Measurements from ENCODE around the gene UBE3B.

UBE3B gene

DNA sequence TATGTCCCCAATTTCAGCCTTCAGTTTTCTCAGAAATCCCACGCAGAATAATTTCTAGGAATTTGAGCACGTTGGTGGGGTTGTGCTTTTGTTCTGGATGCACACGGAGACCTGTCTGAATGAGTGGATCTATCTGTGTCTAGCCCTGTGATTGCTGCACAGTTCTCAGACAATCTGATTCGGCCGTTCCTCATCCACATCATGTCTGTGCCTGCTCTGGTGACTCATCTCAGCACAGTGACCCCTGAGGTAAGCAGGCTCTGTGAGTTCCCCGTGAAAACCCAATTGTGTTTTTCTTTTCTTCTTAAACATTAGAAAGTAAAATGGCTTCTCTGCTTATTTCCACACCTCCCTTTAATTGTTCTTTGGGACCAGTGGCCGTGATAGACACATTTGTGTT lies 20.2 kb downstream of the UBE3B start:
- DNase-seq, result no peak

DNA sequence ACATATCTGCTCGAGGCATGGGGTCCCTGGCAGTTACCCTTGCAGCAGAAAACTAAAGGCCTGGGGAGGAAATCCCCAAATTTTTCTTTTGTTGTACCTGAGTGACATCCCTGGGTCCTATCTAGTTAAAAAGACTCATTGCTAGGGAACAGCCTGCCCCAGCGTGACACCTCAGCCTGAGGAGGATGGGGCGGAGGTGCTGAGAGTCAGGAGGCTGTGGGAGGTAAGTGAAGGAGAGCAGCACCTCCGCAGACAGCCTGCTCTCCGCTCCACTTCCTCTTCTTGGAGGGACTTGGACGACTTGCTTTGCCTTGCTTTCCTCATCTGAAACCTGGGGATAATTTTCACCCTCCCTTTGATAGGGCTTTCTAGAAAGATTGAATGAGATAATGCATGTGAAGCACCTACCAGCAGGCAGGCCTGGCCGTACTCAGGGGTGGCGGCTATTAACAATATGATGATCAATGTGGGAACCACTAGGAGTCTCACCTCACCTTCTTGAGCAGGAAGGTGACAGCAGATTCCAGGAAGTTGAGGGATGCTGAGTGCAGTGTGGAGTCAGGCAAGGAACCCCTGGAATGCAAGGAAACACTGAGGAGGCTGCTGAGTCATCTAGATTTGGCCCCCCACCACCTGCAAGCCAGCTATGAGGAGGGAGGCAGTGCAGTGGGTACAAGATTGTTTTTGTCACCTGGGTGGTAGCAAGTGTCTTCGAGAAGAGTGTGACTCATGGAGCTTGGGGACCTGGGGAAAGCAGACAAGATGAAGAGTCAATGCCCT lies 23.2 kb downstream of the UBE3B start:
- DNase-seq, result no peak

DNA sequence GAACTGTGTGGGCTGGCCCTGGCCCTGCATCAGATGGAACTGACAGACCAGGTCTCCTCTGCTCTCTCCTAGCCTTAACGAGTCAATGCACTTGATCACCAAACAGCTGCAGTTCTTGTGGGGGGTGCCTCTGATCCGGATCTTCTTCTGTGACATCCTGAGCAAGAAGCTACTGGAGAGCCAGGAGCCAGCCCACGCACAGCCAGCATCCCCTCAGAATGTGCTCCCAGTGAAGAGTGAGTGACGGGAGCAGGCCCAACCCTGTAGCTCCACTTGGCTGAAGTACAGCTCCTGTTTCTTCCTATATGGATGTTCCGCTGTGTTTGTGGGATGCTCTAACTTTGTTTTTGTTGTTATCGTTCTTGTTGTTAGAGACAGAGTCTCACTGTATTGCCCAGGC lies 23.9 kb downstream of the UBE3B start:
- DNase-seq, result no peak

DNA sequence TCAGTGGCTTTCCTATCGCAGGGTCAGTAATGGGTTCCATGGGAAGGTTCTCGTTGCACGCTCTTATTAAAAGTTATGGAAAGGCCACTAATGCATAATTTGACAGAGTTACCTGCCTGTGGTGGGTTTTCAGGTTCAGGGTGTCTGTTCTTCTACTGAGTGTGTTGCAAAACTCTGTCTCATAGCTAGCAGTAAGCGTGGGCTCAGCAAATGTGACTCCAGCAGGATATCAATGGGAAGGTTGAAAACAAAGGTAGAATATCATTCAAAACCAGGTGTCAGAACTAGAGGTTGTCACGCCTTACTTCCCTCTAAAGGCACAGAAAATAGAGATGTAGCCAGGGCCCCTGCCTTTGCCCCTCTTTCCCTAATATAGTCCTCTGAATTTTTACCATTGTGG lies 24.9 kb downstream of the UBE3B start:
- DNase-seq, result no peak

DNA sequence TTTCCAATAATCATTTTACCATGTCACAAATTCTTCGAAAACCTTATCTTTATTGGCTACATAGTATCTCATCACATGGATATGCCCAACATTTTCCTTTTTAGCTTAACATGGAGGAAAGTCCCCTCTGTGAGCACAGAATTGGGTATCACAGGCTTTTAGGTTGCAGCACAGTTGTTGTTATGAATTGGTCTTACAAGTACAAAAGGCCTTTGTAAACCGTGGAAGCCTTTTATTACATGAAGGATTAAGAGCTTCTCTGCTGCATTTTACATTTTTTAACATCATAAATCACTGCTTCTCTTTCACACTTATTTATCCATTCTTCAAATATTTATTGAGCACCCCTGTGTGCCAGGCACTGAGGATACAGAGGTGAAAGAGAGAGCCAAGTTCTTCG lies 26.2 kb downstream of the UBE3B start:
- no peak for DNase-seq

DNA sequence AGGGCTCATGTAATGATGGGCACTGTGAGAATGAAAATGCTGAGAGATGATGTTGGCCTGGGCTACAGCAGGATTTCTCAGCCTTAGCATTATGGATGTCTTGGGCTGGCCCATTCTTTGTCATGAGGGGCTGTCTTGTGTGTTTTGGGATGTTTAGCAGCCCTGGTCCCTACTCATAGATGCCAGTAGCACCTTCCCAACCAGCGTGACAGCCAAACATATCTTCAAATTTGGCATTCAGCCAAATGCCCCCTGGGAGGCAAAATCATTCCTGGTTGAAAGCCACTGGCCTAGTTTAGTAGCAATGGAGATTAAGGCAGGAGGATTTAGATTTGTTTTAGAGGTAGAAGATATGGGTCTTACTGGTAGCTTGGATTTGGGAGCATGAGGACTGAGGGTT lies 26.6 kb downstream of the UBE3B start:
- peak; percentile 78 for DNase-seq

DNA sequence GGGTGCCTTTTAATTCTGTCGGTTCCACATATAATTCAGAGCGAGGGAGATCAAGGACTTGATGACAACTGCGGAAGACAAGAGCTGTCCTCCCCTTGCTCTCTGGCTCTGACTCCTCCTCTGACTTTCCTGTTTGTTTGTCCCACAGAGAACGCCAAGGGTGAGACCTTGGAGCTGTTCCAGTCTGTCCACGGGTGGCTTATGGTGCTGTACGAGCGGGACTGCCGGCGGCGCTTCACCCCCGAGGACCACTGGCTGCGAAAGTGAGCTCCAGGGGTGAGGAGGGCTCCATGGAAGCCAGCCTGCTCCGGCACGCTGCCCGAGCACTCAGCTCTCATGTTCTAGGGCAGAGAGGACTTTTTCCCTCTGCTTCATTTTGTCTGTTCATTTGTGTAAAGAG lies 32.8 kb downstream of the UBE3B start:
- peak; percentile 63 for DNase-seq

DNA sequence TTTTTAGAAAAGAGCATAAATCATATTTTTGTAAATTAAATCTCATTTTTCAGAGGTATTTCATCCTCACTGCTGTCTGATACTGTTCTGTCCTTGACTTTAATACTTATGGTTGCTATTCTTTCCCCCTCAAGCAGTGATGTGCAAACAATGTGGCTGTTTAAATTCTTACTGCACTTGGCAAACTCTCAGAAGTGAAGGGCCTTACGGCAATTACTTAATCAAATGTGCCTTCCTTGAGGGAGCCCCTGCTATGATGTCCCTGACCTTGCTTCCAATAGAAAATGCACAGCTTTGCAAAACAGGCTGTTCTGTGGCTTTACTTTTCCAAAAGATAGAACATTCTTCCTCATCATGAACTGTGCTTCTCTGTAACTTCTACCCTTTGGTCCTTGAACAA lies 35.2 kb downstream of the UBE3B start:
- no peak for DNase-seq

DNA sequence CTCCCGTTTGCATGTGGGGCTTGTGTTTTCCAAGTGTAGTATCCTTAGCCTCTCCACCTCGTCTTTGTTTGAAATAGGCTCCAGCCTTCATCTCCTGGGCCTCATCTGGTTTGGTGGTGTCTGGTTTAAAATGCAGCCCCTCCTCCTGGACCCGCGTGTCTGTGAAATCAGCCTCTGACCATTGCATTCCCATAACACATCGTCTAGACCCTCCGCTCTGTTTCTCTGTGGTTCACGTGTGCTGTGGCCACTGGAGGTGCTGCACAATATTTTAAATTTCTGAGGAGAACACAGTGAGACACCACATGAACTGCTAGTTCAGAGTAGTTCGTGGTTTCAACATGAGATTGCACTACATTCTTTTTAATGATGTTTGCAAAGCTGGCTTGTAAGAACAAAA lies 35.6 kb downstream of the UBE3B start:
- no peak for DNase-seq

DNA sequence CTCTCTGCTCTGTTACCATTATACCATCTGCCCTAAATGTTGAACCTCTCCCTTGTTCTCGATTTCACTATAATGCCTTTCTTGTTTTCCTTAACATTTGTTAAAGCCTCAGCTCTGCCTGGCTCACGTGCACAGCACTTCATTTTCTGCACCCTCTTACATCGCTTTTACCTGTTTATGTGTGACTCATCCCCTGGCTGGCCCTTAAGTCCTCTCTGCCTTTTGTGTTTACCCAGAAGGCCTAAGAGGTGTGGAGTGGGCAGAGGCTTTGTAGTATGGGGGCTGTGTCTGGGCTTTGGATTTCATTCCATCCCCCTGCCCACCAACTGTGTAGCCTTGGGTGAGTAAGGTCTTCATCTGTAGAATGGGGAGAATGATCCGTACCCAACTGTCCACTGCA lies 36.5 kb downstream of the UBE3B start:
- DNase-seq, result peak; percentile 10

DNA sequence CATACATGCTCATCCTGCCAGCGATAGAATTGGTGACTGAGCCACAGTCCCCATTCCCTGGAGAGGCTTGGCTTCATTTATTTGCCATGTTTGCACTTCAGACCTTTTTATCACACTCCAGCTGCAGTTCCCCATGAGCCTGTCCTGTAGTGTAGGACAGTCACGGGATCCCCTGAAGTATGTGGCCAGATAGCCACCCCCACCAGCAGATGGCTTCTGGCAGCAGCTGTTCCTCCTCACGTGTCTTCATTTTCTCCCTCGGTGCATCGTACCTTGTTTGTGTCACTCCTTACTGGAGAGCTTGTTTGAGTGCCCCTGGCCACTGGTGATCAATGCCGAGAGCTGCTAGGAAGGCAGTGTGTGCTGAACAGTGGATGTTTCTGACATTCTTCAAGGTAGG lies 40.2 kb downstream of the UBE3B start:
- peak; percentile 19 for DNase-seq

DNA sequence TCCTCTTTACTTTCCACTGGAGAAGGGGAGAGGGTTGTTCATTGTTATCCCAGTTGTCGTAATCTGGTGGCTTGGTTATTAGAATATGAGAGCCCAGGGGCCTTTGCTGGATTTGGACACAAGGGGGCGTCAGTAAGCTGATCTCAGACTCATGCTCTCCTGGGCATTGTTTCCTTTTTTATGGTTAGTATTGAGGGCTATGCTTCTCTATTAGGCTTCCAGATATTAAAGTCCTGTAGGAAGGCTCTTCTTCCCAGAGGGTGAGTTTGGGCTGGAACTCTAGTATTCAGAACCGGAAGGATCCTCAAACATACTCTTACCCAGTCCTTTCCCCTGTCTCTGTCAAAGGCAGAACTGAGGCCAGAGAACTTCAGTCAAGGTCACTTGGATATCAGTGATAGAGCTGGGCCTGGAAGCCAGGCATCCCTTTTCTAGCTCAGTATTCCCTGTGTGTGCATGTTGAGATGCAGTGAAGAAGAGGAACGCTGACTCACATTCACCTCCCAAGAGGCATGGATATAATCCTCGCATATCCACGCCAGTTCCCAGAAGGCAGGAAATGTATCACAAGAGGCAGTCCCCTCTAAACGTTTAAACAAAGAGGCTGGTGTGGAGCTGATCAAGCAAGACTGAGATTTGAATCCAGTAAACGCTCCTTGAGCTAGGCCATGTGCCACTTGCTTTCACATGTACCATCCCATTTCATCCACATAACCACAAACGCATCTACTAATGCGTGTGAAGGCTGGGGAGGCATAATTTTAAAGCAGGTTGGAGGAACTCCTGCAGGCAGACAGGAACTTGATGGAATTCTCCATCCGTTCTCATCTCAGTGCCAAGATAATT lies 41.6 kb downstream of the UBE3B start:
- DNase-seq, result peak; percentile 22

DNA sequence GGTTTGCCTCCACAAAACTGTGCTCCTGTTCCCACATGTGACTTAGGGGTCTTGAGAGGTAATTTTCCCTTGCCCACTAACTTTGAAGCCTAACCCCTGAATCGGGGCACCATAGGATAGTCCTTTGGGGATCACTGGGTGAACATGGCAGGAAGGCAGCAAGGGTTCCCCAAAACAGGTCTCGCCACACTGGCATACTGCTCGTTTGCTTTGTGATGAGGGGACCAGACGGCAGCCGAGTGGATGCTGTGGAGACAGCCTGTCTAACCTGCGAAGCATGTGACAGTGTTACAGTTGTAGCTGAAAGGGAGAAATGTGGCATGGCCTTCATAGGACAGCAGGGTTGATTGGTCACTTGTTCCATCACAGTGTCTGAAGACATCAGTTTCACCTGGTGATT lies 42.4 kb downstream of the UBE3B start:
- no peak for DNase-seq

DNA sequence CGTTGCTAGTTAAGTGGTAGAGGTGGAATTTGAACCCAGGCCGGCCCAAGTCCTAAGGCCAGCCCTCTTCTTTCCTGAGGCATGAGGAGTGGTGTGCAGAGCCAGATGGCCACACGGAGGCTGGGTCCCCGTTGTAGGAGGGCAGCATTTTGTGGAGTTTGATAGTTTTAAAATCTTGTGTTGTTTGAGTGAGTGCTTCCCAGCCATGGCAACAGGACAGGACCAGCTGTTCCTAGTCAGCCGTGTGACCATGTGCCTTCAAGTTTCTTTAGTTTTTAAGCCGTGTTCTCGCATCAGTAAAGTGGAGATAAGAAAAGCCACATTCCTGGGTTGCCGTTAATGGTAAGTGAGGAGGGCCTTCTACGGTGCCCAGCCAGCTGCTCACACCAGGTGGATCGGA lies 44.4 kb downstream of the UBE3B start:
- DNase-seq, result no peak

DNA sequence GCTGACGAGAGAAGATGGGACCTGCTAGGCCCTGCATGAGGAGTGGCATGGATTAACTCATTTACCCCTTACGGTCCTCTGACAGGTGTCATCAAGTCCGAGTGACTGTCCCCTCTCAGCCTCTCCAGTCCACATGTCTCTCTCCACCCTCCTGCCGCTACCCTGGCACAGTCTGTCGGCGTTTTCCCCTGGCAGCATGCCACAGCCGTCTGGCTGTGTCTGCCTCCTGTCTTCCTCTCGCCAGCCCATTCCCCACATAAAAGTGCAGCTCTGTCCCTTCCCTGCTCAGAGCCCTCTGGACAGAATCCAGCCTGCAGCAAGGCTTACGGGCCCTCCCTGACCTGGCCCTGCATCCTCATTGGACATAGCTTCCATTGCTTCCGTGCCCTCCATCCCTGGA lies 45.6 kb downstream of the UBE3B start:
- no peak for DNase-seq

DNA sequence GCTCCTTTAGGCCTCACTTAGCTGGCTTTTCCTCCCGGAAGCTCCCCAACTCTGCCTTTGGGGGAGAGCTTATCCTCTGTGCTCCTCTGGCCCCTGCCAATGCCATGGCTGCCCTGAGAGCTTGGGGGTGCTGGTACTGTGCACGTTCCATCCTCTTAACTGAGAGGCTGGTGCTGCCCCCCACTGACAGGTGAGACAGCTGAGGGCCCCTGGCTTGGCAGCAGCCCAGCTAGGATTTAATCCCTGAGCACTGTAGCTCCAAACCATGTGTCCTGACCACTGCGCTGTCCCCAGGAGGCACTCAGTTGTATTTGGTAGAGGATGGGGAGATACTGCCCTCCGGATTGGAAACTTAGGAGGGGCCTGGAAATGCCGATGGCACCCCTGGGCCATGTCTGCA lies 46.1 kb downstream of the UBE3B start:
- no peak for DNase-seq

DNA sequence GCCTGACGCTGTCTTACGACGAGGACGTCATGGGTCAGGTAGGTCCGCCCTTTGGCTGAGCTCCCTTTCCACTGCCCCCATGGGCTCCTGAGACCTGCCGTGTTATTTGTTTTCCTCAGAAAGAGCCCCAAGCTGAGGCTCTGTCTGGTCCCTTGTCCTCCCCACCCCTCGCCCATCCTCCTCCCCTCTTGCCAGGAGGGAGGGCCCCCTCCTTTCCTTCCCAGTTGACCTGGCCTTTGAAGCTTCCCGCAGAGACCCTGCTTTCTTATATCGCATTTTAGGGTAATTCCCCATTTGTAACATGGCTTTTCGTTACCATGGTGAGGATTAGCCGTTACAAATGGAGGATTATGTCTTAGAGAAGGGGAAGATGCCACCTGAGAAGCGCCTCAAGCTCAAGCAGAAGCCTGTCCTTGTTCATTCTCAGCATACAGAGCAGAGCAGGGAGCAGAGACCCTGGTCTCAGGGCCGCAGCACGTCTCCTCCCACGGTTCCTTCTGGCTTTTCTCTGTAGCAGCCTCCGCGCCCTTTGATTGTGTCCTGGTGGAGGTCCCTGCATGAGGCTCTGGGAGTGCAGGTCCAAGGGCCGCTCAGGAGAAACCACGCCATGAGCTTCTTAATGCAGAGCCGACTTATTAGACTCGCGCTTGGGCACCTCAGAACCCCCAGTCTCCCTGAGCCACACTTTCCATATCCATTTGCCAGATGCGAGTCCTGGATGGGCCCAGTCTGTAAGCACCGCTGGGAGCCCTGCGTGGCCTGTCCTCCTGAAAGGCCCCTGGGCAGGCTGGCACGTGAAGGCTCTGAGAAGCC lies 47.2 kb downstream of the UBE3B start:
- DNase-seq, result no peak

DNA sequence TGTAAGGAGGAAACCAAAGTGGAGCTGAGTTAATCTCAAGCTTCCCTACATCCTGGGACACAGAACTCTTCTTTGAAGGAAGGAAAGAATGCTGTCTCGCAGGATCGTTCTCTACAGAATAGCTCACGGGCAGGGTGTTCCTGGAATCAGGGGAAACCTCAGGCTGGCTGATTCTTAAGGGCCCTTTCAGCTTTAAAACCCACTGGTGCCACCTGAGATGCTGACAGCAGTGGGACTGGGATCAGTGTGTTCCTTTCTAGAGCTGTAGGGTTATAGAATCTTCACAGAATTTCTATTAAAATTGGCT lies 47.8 kb downstream of the UBE3B start:
- no peak for DNase-seq

DNA sequence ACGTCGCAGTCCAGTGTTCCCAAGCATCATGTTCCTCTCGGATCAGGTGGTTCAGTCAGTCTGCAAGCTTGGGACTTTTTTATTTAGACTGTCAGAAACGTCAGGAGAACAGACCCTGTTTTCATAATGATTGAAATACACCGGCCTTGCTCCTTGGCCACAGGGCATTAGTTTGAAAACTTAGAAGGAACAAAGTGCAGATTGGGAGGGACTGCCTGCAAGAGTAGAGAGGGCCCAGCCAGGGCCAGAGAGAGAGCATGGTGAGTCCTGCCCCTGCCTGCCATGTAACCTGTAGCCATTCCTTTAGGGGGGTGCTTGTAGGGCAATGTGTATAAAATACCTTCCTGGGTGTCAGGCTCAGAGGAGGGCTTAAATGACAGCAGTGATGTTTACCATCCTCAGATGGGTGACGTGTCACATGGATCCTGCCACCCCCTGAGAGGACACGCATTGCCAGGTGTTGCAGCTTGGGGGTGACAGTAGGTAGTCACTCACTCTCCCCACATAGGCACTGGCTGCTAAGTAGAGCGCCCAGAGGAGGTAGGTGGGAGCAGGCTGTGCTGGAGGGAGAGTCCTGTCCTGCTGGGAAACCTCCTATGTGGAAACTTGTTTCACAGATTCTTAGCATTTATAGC lies 50.2 kb downstream of the UBE3B start:
- no peak for DNase-seq

DNA sequence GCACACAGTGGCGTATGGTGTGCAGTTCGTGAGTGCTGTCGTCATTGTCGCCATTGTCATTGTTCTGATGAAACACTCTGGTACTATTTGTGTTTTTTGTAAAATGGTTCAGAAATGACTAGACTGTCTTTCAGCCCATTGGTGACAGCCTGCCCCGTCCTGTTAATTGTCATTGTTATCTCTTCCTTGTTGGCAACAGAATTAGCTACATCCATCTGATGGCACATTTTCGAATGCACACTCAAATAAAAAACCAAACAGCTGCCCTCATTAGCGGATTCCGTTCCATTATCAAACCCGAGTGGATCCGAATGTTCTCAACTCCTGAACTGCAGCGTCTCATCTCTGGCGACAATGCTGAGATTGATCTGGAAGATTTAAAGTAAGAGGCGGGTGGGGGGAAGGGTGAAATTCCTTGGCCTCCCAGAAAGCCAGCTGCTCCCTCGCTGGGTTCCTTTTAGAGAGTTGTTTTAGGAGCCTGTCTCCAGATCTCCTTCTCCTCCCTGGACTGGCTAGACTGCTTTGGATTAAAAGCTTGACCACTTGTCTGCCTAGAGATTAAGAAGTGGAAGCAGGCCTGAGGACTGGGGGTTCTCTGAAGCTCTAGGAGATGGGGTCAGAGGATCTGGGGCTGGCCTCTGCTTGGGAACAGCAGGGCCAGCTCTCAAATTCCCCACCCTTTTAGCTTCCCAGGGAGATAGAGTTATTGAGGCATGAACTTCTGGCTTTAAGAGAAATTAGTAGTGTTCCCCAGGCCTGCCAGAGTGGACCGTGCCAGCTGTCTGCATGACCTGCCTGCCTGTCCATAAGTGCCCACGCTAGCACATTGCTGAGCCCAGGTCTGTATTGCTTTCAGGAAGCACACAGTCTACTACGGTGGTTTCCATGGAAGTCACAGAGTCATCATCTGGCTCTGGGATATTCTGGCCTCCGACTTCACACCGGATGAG lies 52.5 kb downstream of the UBE3B start:
- no peak for DNase-seq

DNA sequence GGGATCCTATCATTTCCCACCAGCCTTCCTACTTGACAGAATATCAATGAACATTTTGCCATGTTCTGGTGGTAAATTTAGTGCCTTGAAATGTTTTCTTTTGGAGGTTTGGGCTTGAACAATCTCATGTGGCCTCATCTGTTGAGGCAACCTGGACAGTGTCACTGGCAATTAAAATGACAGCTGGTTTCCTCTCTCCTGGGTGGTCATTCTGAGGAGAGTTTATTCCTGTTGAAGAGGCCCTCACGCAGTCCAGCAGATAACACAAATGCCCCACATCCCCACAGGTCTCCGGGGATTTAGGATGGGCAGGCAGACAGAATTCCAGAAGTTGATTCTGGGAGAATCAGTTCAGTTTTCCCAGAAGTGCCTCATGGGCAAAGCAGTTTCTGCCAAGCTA lies 54.0 kb downstream of the UBE3B start:
- DNase-seq, result no peak
